HepG2 (cell line): ENCODE measurements around the gene RCAN2. TPM values are rescaled to one million over a fixed set of nuclear protein-coding genes. Genes with fewer than 3 reads are reported as not detected.

Source experiments
- ATAC-seq: fragments of 200-7000 bp; cut with Tn5 transposase; 3 replicates; pipeline ENCODE4 v1.9.1; 2020; ENCODE audit warnings: mild to moderate bottlenecking, moderate library complexity
- BruUV-seq: library from RNA; stranded (reverse); fragments of 400-500 nt; replicated peaks from 2 replicates; lab custom pipeline; 2021; lab: Mats Ljungman, UMichigan
- CTCF ChIA-PET: fragments of 300-600 bp; formaldehyde crosslinking; extraction: SDS; loops from one replicate; lab custom pipeline; 2021; ENCODE audit warnings: low total read pairs, inconsistent platforms, low intra/inter-chr PET ratio; lab: Yijun Ruan, JAX
- POLR2A ChIA-PET: fragments of 350-600 bp; sonication (Branson Sonifier 250); formaldehyde crosslinking; loops from one replicate; lab custom pipeline; 2020; ENCODE audit warnings: antibody characterized with exemption, inconsistent platforms; lab: Yijun Ruan, JAX
- DNase-seq: peaks from one replicate; pipeline ENCODE4 v3.0.0-alpha.2; 2015; ENCODE audit warnings: low spot score
- FAIRE-seq: peaks from 3 replicates; lab custom pipeline; 2011; peaks lifted over from hg19 to GRCh38; lab: Jason Lieb, UNC
- H2AFZ ChIP-seq: one replicate; pipeline ENCODE4 v1.6.1; 2011; ENCODE audit warnings: low read length, inconsistent platforms
- H3K27ac ChIP-seq: fragments of 300-600 bp; 3 replicates; pipeline ENCODE4 v1.8.0; 2011; ENCODE audit warnings: mixed run types, mild to moderate bottlenecking, mixed read lengths, low read length, inconsistent platforms; ENCODE audit not compliant: insufficient read depth; ENCODE audit errors: extremely low read length
- H3K27me3 ChIP-seq, 2 experiments: fragments of 200-600 bp in 1 of 2; 2 replicates in 1 of 2; 3 replicates in 1 of 2; pipeline versions ENCODE4 v1.6.0 to v1.8.0; 2011; ENCODE audit warnings: low read length in 2 of 2, mild to moderate bottlenecking in 2 of 2, moderate library complexity in 2 of 2, inconsistent platforms in 1 of 2; ENCODE audit not compliant: insufficient read depth in 2 of 2, control insufficient read depth in 1 of 2
- H3K36me3 ChIP-seq, 2 experiments: fragments of 200-600 bp in 1 of 2; replicated peaks in 1 of 2; 2 replicates in 1 of 2; 3 replicates in 1 of 2; pipeline versions ENCODE4 v1.5.1 to v1.8.0; 2011; ENCODE audit warnings: low read length in 2 of 2, inconsistent platforms in 1 of 2; ENCODE audit not compliant: insufficient read depth in 2 of 2, control insufficient read depth in 1 of 2
- H3K4me1 ChIP-seq: 2 replicates; pipeline ENCODE4 v1.5.1; 2012; ENCODE audit warnings: low read length, inconsistent platforms; ENCODE audit not compliant: insufficient read depth
- H3K4me2 ChIP-seq: 2 replicates; pipeline ENCODE4 v1.6.0; 2011; ENCODE audit warnings: low read depth, low read length, inconsistent platforms
- H3K4me3 ChIP-seq, 3 experiments: fragments of 200-600 bp in 1 of 3; sonication (generic), shearing (Covaris generic) in 1 of 3; replicated peaks in 1 of 3; 2 replicates each; pipeline ENCODE4 v1.5.1; 2011 to 2016; ENCODE audit warnings: low read length in 3 of 3, inconsistent platforms in 2 of 3, low read depth in 2 of 3, mild to moderate bottlenecking in 2 of 3, control low read depth in 1 of 3, mixed read lengths in 1 of 3; ENCODE audit not compliant: insufficient read depth in 1 of 3
- H3K79me2 ChIP-seq: one replicate; pipeline ENCODE4 v1.6.1; 2011; ENCODE audit warnings: low read length, inconsistent platforms; ENCODE audit not compliant: insufficient read depth
- H3K9ac ChIP-seq: 2 replicates; pipeline ENCODE4 v1.6.0; 2011; ENCODE audit warnings: mild to moderate bottlenecking, low read depth, low read length, inconsistent platforms; ENCODE audit not compliant: insufficient read depth
- H3K9me3 ChIP-seq: 2 replicates; pipeline ENCODE4 v1.5.1; 2012; ENCODE audit warnings: mild to moderate bottlenecking, low read length
- H4K20me1 ChIP-seq: 2 replicates; pipeline ENCODE4 v1.6.0; 2011; ENCODE audit warnings: inconsistent platforms, mild to moderate bottlenecking, low read length, moderate library complexity; ENCODE audit not compliant: insufficient read depth
- DDIT3 ChIP-seq: sonication (generic); formaldehyde crosslinking; IDR thresholded peaks from 2 replicates; pipeline ENCODE4 v1.4.0; 2020; ENCODE audit warnings: mild to moderate bottlenecking, missing genetic modification reagents
- GABPA ChIP-seq, 2 experiments: IDR thresholded peaks; 2 replicates each; pipeline ENCODE4 v1.6.1; 2011 to 2016; ENCODE audit warnings: low read depth in 2 of 2, low read length in 1 of 2, missing biosample characterization in 1 of 2, missing genetic modification characterization in 1 of 2
- GFI1 ChIP-seq: sonication (generic); formaldehyde crosslinking; IDR thresholded peaks from 2 replicates; pipeline ENCODE4 v1.5.0; 2020; ENCODE audit warnings: missing genetic modification reagents, mild to moderate bottlenecking, borderline replicate concordance
- KDM2A ChIP-seq: sonication (generic); formaldehyde crosslinking; IDR thresholded peaks from 2 replicates; pipeline ENCODE4 v1.4.0; 2020; ENCODE audit warnings: low read depth, missing genetic modification reagents, borderline replicate concordance
- PCBP2 ChIP-seq: fragments of 200-400 bp; formaldehyde crosslinking; optimal IDR thresholded peaks from 2 replicates; pipeline ENCODE3; 2018; ENCODE audit warnings: low read length, low read depth; ENCODE audit not compliant: poor library complexity, severe bottlenecking
- SRSF9 ChIP-seq: fragments of 200-400 bp; formaldehyde crosslinking; IDR thresholded peaks from 2 replicates; pipeline ENCODE4 v1.6.1; 2018; ENCODE audit warnings: borderline replicate concordance, mild to moderate bottlenecking, low read depth, low read length; ENCODE audit not compliant: insufficient read depth, poor library complexity, severe bottlenecking
- STAT6 ChIP-seq: sonication (generic); formaldehyde crosslinking; IDR thresholded peaks from 2 replicates; pipeline ENCODE4 v1.4.0; 2020; ENCODE audit warnings: missing genetic modification reagents, mild to moderate bottlenecking, borderline replicate concordance
- ZNF563 ChIP-seq: sonication (generic); formaldehyde crosslinking; IDR thresholded peaks from 2 replicates; pipeline ENCODE4 v1.8.0; 2022; ENCODE audit warnings: mild to moderate bottlenecking, moderate library complexity, missing genetic modification reagents
- ZSCAN29 ChIP-seq: sonication (generic); formaldehyde crosslinking; conservative IDR thresholded peaks from 2 replicates; pipeline ENCODE4 v1.4.0; 2020; ENCODE audit warnings: mild to moderate bottlenecking, missing genetic modification reagents
- WGBS: methylation state at CpG from one replicate; pipeline ENCODE4 v1.1.6; 2017; ENCODE audit warnings: low lambda C conversion rate; 5-methylcytosine and 5-hydroxymethylcytosine counted together
- in situ Hi-C: cut with HindIII; loops from 2 replicates; pipeline ENCODE4 v1.10.0; 2017; ENCODE audit warnings: low pct_unique_long_range_greater_than_20kb; ENCODE audit not compliant: extremely low pct_ligation_motif_present
- intact Hi-C: fragments of 100-400 bp; cut with micrococcal nuclease; formaldehyde crosslinking; loops from one replicate; pipeline ENCODE4 v1.10.0; 2022; ENCODE audit not compliant: unreplicated experiment
- polyA plus RNA-seq, 8 experiments: library from polyadenylated mRNA; depleted of rRNA in 3 of 8; stranded (reverse) in 7 of 8; unstranded in 1 of 8; fragments of >200 nt; fragmentation: Illumina TruSeq in 4 of 8; extraction: Trizol in 4 of 8; gene quantifications; 2 replicates each; pipeline versions ENCODE4 v1.2.1 to v1.2.3, GENCODE V29; 2011 to 2016; ENCODE audit warnings: low read depth in 4 of 8, missing spikeins in 1 of 8, mixed read lengths in 1 of 8; ENCODE audit not compliant: insufficient read depth in 1 of 8
- total RNA-seq, 5 experiments: library from RNA; depleted of rRNA; stranded (reverse); fragments of >200 nt; fragmentation: Illumina TruSeq; extraction: Trizol; gene quantifications; 2 replicates each; pipeline ENCODE4 v1.2.3, GENCODE V29; 2016; ENCODE audit warnings: low read depth in 1 of 5

Gene RCAN2
- total and polyA plus RNA-seq, 2 of the 13 experiments (the other 11 are each of a cell fraction or from before 2014, with no cell fraction given): not detected

- in situ Hi-C loops: no loop called here
- H3K79me2 ChIP-seq: no peaks in the 10 kb centered on the region
- FAIRE-seq (no peak), ATAC-seq (no peak), DNase-seq (no peak)
- H3K4me2 ChIP-seq: no peak overlapping the region
- H4K20me1 ChIP-seq: no peaks in the 10 kb centered on the region
- intact Hi-C loops: no loop called here
- H3K27me3 ChIP-seq: peaks cover 0 to 2% of the 10 kb centered on the region in 2 experiments; a peak in 2 of 5 replicates
- H2AFZ ChIP-seq: no peak overlapping the region
- no peak overlapping the region for H3K27ac ChIP-seq
- no TSS peak for BruUV-seq
- no peak overlapping the region for H3K9ac ChIP-seq
- TF ChIP-seq GABPA (IDR thresholded peaks at IDR 0.05; ENCODE audit: low read depth, low read length) (no peak), GABPA (CRISPR knock-in tag; IDR thresholded peaks at IDR 0.05; ENCODE audit: low read depth) (no peak), SRSF9 (no peak), DDIT3 (no peak), PCBP2 (no peak)
- H3K9me3 ChIP-seq: no peaks in the 10 kb centered on the region
- ChIA-PET POLR2A (no interaction called here), CTCF (no interaction called here)
- no peaks in the 10 kb centered on the region for H3K36me3 ChIP-seq
- no peaks in the 10 kb centered on the region for H3K4me1 ChIP-seq
- 0% methylated on average over 1 of the region's 1 CpG for WGBS
- H3K4me3 ChIP-seq: no peak overlapping the region
Measured at GRCh38 chr6:46310196-46310595, 181.1 kb downstream of the RCAN2 start.

GRCh38 chr6:46306431-46306830, 184.8 kb downstream of the RCAN2 start:
- Histone ChIP-seq H3K4me2 (no peak overlapping the region), H3K79me2 (no peaks in the 10 kb centered on the region), H2AFZ (no peak overlapping the region), H3K27ac (no peak overlapping the region), H4K20me1 (no peaks in the 10 kb centered on the region), H3K9me3 (no peaks in the 10 kb centered on the region), H3K27me3 (peaks cover 0 to 2% of the 10 kb centered on the region in 2 experiments; a peak in 2 of 5 replicates), H3K4me1 (no peaks in the 10 kb centered on the region), H3K4me3 (no peak overlapping the region), H3K36me3 (no peaks in the 10 kb centered on the region), H3K9ac (no peak overlapping the region)
- in situ Hi-C loops (no loop called here), intact Hi-C loops (no loop called here)
- DNase-seq: no peak
- FAIRE-seq: no peak
- CTCF ChIA-PET: no interaction called here
- BruUV-seq: no TSS peak
- WGBS: 26% methylated on average over 2 of the region's 2 CpGs
- TF ChIP-seq ZSCAN29 (CRISPR knock-in tag): no peak
- no peak for TF ChIP-seq KDM2A (CRISPR knock-in tag)
- TF ChIP-seq ZNF563 (CRISPR knock-in tag): no peak
- no peak for TF ChIP-seq STAT6
- TF ChIP-seq GFI1 (CRISPR knock-in tag): no peak
- no peak for ATAC-seq
- POLR2A ChIA-PET: no interaction called here
